ENCODE measurements around the gene KDM3A. TPM values are rescaled to one million over a fixed set of nuclear protein-coding genes. Genes with fewer than 3 reads are reported as not detected.

KDM3A gene, protein sequence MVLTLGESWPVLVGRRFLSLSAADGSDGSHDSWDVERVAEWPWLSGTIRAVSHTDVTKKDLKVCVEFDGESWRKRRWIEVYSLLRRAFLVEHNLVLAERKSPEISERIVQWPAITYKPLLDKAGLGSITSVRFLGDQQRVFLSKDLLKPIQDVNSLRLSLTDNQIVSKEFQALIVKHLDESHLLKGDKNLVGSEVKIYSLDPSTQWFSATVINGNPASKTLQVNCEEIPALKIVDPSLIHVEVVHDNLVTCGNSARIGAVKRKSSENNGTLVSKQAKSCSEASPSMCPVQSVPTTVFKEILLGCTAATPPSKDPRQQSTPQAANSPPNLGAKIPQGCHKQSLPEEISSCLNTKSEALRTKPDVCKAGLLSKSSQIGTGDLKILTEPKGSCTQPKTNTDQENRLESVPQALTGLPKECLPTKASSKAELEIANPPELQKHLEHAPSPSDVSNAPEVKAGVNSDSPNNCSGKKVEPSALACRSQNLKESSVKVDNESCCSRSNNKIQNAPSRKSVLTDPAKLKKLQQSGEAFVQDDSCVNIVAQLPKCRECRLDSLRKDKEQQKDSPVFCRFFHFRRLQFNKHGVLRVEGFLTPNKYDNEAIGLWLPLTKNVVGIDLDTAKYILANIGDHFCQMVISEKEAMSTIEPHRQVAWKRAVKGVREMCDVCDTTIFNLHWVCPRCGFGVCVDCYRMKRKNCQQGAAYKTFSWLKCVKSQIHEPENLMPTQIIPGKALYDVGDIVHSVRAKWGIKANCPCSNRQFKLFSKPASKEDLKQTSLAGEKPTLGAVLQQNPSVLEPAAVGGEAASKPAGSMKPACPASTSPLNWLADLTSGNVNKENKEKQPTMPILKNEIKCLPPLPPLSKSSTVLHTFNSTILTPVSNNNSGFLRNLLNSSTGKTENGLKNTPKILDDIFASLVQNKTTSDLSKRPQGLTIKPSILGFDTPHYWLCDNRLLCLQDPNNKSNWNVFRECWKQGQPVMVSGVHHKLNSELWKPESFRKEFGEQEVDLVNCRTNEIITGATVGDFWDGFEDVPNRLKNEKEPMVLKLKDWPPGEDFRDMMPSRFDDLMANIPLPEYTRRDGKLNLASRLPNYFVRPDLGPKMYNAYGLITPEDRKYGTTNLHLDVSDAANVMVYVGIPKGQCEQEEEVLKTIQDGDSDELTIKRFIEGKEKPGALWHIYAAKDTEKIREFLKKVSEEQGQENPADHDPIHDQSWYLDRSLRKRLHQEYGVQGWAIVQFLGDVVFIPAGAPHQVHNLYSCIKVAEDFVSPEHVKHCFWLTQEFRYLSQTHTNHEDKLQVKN (N-terminal part only)
- 12.9 TPM for total RNA-seq

GRCh38 chr2:86440631-86441391 lies at the start of gene KDM3A:
TSS of gene KDM3A (plus strand) at chr2:86441371. CDS start at chr2:86442048, 677 bp downstream.
- peak; percentile 92 for ATAC-seq
- peak; percentile 100 for DNase-seq (ENCODE audit: low spot score)

GRCh38 chr2:86392873-86393518 lies 48.2 kb upstream of the KDM3A start:
- no peak for DNase-seq (ENCODE audit: low spot score)
- no peak for ATAC-seq

DNA sequence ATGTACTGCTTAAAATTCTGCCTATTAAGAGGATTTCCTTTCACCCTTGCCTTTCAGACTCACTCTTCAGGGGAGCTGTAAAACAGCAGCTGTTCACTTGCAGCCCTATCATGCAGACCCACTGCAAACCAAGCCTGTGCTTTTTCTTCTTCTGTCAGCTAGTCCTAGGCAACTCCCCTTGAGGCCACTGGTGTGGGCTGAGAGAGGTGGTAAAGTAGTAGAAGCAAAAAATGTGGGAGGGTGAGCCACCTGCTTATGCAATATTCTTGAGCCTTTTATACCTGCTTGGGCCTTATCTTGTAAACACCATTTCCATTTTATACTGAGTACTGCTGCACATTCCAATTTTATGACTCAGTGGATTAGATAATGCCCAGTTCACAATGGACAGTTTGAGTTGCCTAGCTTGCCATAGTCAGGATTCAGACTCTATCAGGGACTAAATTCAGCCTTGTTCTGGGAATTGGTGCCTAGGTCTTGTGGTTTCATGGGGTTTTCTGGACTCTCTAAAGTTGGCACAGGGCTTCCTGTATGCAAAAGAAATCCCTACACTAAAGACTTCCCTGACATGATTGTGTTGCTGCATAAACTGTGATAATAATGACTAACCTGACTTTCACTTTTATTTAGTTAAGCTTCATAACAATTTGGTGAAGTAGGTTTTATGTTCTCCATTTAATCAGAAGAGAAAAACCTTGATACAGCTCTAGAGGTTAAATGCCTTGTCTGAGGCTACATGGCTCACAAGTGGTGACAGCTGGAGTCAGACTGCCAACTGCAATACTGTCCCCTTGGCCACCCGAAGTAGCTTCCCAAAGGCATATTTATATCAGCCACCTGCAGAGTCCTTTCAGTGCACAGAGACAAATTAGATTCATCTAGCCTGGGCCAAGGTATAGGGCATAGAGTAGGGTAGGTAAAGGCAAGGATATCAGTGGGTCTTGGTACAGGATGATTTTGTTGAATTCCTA lies 47.4 kb upstream of the KDM3A start:
- DNase-seq (ENCODE audit: low spot score) (no peak), ATAC-seq (no peak)

GRCh38 chr2:86396291-86396785 lies 44.8 kb upstream of the KDM3A start:
- no peak for DNase-seq (ENCODE audit: low spot score)
- ATAC-seq: peak; percentile 89

DNA sequence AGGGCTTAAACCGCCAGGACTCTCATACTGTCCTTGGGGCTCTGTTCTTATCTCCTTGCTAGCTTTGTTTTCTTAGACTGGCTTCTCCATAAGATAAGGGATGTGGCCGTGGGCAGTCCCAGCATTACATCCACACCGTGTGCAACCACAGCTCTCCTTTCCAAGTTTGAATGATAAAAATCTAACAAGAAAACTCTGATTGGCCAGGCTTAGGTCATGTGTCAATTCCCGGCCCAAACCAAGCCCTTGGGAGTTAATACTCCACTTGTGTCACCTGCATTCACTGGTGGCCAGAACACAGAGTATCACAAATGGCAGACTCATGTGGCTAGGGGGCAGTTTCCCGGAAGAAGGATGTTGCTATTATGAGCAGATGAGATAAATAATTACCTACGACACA lies 43.2 kb upstream of the KDM3A start:
- ATAC-seq (no peak), DNase-seq (ENCODE audit: low spot score) (no peak)

DNA sequence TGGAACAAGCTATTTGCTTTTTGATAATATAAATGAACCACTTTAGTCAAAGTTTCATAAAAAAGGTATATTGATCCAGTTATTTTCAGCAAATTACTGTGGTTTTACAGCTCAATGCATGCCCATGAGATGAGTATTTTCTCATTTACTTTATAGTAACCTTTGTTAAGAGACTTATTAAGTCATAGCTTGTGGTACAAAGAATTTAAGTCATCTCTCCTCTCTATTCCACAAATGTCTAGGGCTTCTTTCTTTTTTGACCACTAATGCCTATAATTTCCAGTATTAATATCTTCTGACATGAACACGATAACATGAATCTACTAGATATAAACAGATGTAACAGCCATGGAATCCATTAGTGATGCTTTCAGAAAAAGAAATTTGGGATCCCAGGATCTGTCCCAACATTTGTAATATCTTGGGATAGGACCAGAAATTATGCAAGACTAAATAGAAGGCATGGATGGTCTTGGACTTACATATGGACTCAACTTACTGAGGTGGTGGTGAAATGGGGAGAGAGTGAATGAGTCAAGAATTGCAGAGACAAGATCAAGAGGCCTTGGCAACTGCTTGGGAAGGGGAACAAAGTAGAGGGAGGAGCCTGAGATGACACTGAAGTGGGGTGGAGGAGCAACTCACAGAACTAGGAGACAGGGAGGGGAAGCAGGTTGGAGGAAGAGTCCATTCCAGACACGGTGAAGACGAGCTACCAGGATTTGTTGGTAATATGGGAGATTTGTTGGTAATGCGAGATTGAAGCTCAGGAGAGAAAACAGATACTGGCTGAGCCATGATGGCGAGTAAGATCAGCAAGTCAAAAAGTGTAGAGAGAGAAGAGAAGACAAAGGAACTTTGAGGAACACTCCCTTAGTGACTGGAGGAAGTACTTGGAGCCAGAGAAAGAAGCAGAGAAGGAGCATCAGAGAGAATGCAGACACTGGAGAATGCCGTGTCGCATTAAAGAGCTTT lies 42.4 kb upstream of the KDM3A start:
- ATAC-seq (no peak), DNase-seq (ENCODE audit: low spot score) (no peak)

DNA sequence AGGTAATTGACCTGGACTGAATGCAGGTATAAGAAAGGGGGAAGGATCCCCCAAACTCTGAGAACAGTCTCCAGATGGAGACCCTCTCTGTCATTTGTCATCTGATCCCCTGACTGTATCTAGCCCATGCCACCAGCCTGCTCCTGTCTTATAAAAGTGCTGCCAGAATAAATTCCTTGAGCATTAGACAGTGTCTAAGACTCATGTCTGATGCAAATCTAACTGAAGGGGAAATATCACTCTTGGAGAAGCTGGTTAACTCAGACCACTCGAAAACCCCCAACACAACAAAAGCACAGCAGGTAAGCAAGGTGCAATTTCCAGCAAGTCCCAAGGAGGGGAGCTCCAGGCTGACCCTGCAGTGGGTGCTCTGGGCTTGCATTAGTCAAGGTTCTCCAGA lies 40.9 kb upstream of the KDM3A start:
- DNase-seq (ENCODE audit: low spot score) (no peak), ATAC-seq (no peak)

DNA sequence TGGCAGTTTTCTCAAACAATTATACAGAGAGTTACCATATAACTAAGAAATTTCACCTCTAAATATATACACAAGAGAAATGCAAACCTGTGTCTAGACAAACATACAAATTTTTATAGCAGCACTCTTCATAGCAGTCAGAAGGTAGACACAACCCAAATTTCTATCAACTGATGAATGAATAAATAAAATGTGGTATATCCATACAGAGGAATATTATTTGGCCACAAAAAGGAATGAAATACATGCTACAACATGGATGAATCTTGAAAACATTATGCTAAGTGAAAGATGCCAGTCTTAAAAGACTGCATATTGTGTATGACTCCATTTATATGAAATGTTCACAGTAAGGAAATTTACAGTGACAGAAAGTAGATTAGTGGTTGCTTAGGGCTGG lies 30.6 kb upstream of the KDM3A start:
- ATAC-seq: no peak
- no peak for DNase-seq (ENCODE audit: low spot score)

DNA sequence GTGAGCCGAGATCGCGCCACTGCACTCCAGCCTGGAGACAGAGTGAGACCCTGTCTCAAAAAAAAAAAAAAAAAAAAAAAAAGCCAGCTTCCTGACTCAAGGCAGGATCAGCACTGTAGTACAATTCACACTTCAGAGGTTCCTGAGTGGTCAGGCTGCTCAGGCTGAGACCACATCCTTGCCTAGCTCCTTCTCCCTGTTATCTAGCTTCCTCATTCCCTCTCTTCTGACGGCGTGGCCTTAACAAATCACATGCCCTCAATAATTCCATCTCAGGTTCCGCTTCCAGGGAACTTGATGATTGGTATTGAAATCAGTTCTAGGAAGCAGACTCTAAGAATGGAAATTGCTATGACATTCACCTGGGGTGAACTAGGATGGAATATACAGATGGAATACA lies 29.8 kb upstream of the KDM3A start:
- no peak for ATAC-seq
- DNase-seq (ENCODE audit: low spot score): no peak

- DNase-seq (ENCODE audit: low spot score): no peak
- no peak for ATAC-seq
These were observed 29.2 kb upstream of the KDM3A start for GRCh38 chr2:86412007-86412406.

DNA sequence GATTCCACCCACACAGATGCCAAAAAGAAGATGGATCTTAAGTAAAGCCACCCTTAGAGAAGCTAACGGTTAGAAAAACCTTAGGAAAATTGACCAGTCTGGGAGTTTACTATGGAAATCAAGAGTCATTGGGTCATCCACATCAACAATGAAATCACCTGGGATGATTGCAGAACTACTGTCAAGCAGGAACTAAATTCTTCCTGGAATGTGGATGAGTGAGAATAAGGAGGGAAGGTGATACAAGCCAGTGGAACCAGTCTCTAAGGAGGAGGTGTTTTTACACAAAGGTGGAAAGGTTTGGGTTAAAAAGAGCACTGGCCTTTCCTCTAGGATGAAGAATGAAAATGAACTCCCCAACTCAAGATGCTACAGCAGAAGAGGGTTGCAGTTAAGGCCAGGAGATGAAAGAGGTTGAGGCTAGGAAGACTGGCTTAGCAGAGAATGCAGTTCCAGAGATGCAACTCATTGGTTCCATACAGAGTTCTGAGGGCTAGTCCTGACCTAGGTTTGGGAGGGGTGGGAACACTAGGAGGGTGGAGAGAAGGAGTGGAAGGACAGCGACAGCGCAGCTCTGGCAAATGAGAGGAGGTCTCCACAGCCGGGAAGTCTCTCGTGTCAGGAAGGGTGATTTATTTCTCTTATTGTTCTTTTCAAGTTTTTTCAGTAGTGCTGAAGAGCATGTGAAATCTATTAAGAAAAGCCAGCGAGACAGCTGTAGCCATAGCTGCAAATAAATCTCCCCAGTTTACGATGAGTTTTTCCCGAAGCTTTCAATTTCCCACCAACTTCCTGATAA lies 27.7 kb upstream of the KDM3A start:
- ATAC-seq (no peak), DNase-seq (ENCODE audit: low spot score) (no peak)

GRCh38 chr2:86414996-86415395 lies 26.2 kb upstream of the KDM3A start:
- ATAC-seq (no peak), DNase-seq (ENCODE audit: low spot score) (no peak)

- ATAC-seq (no peak), DNase-seq (ENCODE audit: low spot score) (no peak)
These were observed 25.0 kb upstream of the KDM3A start for GRCh38 chr2:86416146-86416545.

DNA sequence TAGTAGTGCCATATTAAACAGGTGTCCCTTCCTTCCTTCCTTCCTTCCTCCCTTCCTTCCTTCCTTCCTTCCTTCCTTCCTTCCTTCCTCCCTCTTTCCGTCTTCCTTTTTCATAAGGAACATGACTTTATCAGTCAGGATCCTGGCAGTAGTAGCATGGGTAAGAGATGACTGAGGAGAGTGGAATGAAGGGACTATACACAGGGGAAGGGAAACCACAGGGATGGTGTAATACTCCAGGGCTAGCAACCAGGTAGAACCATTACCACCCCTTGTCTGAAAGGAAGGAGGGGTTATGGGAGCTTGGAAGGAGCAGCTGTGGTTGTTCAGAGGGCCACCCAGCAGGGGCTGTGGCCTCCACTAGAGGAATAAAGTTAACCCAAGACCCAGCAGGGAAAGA lies 23.2 kb upstream of the KDM3A start:
- ATAC-seq: no peak
- no peak for DNase-seq (ENCODE audit: low spot score)

GRCh38 chr2:86420913-86421312 lies 20.3 kb upstream of the KDM3A start:
- ATAC-seq: no peak

DNA sequence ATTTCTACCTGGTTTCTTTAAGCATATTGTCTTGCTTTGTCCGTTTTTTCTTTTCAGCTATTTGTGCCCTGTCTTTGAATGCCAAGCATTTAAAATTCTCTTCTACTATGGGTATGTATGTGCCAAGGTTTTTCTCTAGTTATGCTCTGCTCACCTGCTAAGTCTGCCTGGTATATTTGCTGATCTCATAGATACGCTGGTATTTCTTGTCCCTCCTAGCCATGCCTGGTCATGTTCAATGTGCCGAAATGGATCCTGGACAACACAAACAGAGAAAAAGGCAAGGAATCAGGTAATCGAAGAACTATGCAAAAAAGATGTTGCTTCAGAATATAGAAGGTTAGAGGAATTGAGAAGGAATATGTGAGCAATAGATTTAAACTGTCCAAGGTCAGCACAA lies 14.9 kb upstream of the KDM3A start:
- DNase-seq (ENCODE audit: low spot score): no peak
- ATAC-seq: no peak

More at GRCh38 chr2:86420913-86421312, 20.3 kb upstream of the KDM3A start:
- no peak for DNase-seq (ENCODE audit: low spot score)
